ENCODE results near the gene KRT9. TPM values are rescaled to one million over a fixed set of nuclear protein-coding genes. Genes with fewer than 3 reads are reported as not detected.

The KRT9 gene
- total and polyA plus RNA-seq, 2 of the 13 experiments (the other 11 are each of a cell fraction or from before 2014, with no cell fraction given), result not detected

DNA sequence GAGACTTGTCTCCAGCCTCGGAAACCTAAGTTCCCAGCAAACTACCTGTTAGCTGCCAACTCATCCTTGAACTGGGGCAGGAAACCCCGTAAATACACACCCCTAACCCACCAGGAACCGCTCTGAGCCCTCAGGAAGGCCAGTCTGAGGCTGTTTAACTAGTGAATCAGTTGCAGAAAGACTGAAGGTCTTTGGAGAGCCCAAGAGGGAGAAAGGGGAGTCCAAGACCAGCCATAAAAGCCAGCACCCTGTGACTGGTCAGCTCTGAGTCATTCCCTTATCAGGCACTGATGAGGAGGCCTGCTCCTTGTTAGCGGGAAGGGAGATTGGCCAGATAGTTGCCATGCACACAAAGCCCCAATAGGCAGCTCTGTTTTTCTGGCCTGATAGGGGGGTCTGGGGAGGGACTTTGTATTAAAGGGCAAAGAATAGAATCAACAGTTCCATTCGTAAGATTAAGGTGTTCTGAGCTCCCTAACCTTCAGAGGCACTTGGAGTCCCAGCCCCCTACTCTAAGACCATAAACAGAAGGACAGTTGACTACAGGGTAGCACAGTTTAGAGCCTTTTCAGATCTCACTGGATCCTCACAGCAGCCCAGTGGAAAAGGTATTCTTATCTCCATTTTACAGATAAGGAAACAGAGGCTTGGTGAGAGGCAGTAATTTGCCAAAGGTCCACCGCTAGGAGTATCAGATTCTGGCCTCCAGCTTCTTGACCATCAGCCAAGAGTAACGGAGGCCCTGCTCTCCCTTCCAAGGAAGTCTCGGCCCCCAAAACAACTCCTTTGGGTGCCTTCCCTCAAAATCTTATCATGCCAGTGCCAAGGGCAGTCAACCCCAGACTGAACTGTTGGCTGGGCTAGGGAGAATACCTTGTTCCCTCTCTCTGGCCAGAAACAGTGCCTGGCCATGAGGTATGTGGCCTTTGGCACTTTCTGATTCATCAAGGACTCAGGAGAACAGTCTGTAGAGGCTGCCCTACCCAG, 41.5 kb downstream of the KRT9 start (continued):
- TF ChIP-seq PRDM4 (CRISPR knock-in tag; IDR thresholded peaks at IDR 0.05; ENCODE audit: borderline replicate concordance) (no peak), CCAR2 (optimal IDR thresholded peaks at IDR 0.05; ENCODE audit: low read depth, low read length) (no peak), PHF21A (CRISPR knock-in tag; IDR thresholded peaks at IDR 0.05) (no peak; the same call in 1 of the 2 replicates), ZNF678 (CRISPR knock-in tag; IDR thresholded peaks at IDR 0.05) (no peak), ZNF629 (CRISPR knock-in tag; conservative IDR thresholded peaks at IDR 0.05) (peak; percentile 75), SRSF1 (optimal IDR thresholded peaks at IDR 0.05; ENCODE audit: low read depth, low read length) (no peak), ZNF550 (CRISPR knock-in tag; IDR thresholded peaks at IDR 0.05; ENCODE audit: borderline replicate concordance) (no peak), KMT2A (CRISPR knock-in tag; IDR thresholded peaks at IDR 0.05) (no peak), ZNF232 (CRISPR knock-in tag; IDR thresholded peaks at IDR 0.05; ENCODE audit: borderline replicate concordance) (no peak), NR2F6 (IDR thresholded peaks at IDR 0.05) (no peak), NR2F6 (CRISPR knock-in tag; IDR thresholded peaks at IDR 0.05) (no peak), PPARG (CRISPR knock-in tag; conservative IDR thresholded peaks at IDR 0.05) (no peak), POLR2A (IDR thresholded peaks at IDR 0.05; ENCODE audit: insufficient read depth in 1 of 2, low read depth in 2 of 2, low read length in 2 of 2) (peak in 1 of 2 experiments; percentile 36; a peak in 1 of 4 replicates), SRSF4 (IDR thresholded peaks at IDR 0.05; ENCODE audit: low read depth, low read length, poor library complexity, severe bottlenecking) (no peak), ZNF773 (CRISPR knock-in tag; IDR thresholded peaks at IDR 0.05; ENCODE audit: borderline replicate concordance) (no peak), ZMYM3 (CRISPR knock-in tag; IDR thresholded peaks at IDR 0.05) (peak; percentile 49; the same call in 1 of the 2 replicates), ZNF883 (CRISPR knock-in tag; IDR thresholded peaks at IDR 0.05; ENCODE audit: not compliant biosample characterization) (no peak), DNMT3B (CRISPR knock-in tag; conservative IDR thresholded peaks at IDR 0.05) (no peak)
- TF ChIP-seq, protein P1, sequence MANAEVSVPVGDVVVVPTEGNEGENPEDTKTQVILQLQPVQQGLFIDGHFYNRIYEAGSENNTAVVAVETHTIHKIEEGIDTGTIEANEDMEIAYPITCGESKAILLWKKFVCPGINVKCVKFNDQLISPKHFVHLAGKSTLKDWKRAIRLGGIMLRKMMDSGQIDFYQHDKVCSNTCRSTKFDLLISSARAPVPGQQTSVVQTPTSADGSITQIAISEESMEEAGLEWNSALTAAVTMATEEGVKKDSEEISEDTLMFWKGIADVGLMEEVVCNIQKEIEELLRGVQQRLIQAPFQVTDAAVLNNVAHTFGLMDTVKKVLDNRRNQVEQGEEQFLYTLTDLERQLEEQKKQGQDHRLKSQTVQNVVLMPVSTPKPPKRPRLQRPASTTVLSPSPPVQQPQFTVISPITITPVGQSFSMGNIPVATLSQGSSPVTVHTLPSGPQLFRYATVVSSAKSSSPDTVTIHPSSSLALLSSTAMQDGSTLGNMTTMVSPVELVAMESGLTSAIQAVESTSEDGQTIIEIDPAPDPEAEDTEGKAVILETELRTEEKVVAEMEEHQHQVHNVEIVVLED (CRISPR knock-in tag; IDR thresholded peaks at IDR 0.05; ENCODE audit: borderline replicate concordance), result no peak
- TF ChIP-seq, protein P2, sequence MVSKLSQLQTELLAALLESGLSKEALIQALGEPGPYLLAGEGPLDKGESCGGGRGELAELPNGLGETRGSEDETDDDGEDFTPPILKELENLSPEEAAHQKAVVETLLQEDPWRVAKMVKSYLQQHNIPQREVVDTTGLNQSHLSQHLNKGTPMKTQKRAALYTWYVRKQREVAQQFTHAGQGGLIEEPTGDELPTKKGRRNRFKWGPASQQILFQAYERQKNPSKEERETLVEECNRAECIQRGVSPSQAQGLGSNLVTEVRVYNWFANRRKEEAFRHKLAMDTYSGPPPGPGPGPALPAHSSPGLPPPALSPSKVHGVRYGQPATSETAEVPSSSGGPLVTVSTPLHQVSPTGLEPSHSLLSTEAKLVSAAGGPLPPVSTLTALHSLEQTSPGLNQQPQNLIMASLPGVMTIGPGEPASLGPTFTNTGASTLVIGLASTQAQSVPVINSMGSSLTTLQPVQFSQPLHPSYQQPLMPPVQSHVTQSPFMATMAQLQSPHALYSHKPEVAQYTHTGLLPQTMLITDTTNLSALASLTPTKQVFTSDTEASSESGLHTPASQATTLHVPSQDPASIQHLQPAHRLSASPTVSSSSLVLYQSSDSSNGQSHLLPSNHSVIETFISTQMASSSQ (IDR thresholded peaks at IDR 0.05; ENCODE audit: low read depth), result no peak
- TF ChIP-seq, protein P2 (CRISPR knock-in tag; IDR thresholded peaks at IDR 0.05; ENCODE audit: borderline replicate concordance), result no peak
- TF ChIP-seq, protein P3, sequence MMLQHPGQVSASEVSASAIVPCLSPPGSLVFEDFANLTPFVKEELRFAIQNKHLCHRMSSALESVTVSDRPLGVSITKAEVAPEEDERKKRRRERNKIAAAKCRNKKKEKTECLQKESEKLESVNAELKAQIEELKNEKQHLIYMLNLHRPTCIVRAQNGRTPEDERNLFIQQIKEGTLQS (CRISPR knock-in tag; IDR thresholded peaks at IDR 0.05), result peak; percentile 43; the same call in 1 of the 2 replicates

All from HepG2 (cell line).